HL-60 (cell line): ENCODE measurements around the gene RDH5.

Source experiments
- GABPA ChIP-seq: IDR thresholded peaks from 2 replicates; pipeline ENCODE4 v1.6.1; 2012; ENCODE audit warnings: low read depth
- POLR2AphosphoS5 ChIP-seq: IDR thresholded peaks from 2 replicates; pipeline ENCODE4 v1.6.1; 2012; ENCODE audit warnings: low read depth
- TF ChIP-seq, protein P1 (sequence below): IDR thresholded peaks from one replicate; pipeline ENCODE4 v1.5.1; 2011; ENCODE audit warnings: low read length, control low read depth, inconsistent platforms; ENCODE audit not compliant: insufficient read depth
- TF ChIP-seq, protein P2 (sequence below): IDR thresholded peaks from 2 replicates; pipeline ENCODE4 v1.6.1; 2012; ENCODE audit warnings: low read depth; ENCODE audit not compliant: insufficient replicate concordance

GRCh38 chr12:55686366-55687010 lies 33.7 kb upstream of the RDH5 start:
- TF ChIP-seq, protein P1, sequence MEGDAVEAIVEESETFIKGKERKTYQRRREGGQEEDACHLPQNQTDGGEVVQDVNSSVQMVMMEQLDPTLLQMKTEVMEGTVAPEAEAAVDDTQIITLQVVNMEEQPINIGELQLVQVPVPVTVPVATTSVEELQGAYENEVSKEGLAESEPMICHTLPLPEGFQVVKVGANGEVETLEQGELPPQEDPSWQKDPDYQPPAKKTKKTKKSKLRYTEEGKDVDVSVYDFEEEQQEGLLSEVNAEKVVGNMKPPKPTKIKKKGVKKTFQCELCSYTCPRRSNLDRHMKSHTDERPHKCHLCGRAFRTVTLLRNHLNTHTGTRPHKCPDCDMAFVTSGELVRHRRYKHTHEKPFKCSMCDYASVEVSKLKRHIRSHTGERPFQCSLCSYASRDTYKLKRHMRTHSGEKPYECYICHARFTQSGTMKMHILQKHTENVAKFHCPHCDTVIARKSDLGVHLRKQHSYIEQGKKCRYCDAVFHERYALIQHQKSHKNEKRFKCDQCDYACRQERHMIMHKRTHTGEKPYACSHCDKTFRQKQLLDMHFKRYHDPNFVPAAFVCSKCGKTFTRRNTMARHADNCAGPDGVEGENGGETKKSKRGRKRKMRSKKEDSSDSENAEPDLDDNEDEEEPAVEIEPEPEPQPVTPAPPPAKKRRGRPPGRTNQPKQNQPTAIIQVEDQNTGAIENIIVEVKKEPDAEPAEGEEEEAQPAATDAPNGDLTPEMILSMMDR, result no peak
- no peak for TF ChIP-seq POLR2AphosphoS5
- TF ChIP-seq GABPA, result no peak
- TF ChIP-seq, protein P2, sequence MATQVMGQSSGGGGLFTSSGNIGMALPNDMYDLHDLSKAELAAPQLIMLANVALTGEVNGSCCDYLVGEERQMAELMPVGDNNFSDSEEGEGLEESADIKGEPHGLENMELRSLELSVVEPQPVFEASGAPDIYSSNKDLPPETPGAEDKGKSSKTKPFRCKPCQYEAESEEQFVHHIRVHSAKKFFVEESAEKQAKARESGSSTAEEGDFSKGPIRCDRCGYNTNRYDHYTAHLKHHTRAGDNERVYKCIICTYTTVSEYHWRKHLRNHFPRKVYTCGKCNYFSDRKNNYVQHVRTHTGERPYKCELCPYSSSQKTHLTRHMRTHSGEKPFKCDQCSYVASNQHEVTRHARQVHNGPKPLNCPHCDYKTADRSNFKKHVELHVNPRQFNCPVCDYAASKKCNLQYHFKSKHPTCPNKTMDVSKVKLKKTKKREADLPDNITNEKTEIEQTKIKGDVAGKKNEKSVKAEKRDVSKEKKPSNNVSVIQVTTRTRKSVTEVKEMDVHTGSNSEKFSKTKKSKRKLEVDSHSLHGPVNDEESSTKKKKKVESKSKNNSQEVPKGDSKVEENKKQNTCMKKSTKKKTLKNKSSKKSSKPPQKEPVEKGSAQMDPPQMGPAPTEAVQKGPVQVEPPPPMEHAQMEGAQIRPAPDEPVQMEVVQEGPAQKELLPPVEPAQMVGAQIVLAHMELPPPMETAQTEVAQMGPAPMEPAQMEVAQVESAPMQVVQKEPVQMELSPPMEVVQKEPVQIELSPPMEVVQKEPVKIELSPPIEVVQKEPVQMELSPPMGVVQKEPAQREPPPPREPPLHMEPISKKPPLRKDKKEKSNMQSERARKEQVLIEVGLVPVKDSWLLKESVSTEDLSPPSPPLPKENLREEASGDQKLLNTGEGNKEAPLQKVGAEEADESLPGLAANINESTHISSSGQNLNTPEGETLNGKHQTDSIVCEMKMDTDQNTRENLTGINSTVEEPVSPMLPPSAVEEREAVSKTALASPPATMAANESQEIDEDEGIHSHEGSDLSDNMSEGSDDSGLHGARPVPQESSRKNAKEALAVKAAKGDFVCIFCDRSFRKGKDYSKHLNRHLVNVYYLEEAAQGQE, result no peak
